HepG2 (cell line): ENCODE results near the gene OR6C65. TPM values are rescaled to one million over a fixed set of nuclear protein-coding genes. Genes with fewer than 3 reads are reported as not detected.

Source experiments
- ATAC-seq: fragments of 200-7000 bp; cut with Tn5 transposase; 3 replicates; pipeline ENCODE4 v1.9.1; 2020; ENCODE audit warnings: mild to moderate bottlenecking, moderate library complexity
- BruUV-seq: library from RNA; stranded (reverse); fragments of 400-500 nt; replicated peaks from 2 replicates; lab custom pipeline; 2021; lab: Mats Ljungman, UMichigan
- CTCF ChIA-PET: fragments of 300-600 bp; formaldehyde crosslinking; extraction: SDS; loops from one replicate; lab custom pipeline; 2021; ENCODE audit warnings: low total read pairs, inconsistent platforms, low intra/inter-chr PET ratio; lab: Yijun Ruan, JAX
- POLR2A ChIA-PET: fragments of 350-600 bp; sonication (Branson Sonifier 250); formaldehyde crosslinking; loops from one replicate; lab custom pipeline; 2020; ENCODE audit warnings: antibody characterized with exemption, inconsistent platforms; lab: Yijun Ruan, JAX
- DNase-seq: peaks from one replicate; pipeline ENCODE4 v3.0.0-alpha.2; 2015; ENCODE audit warnings: low spot score
- FAIRE-seq: peaks from 3 replicates; lab custom pipeline; 2011; peaks lifted over from hg19 to GRCh38; lab: Jason Lieb, UNC
- H2AFZ ChIP-seq: one replicate; pipeline ENCODE4 v1.6.1; 2011; ENCODE audit warnings: low read length, inconsistent platforms
- H3K27ac ChIP-seq: fragments of 300-600 bp; 3 replicates; pipeline ENCODE4 v1.8.0; 2011; ENCODE audit warnings: mixed run types, mild to moderate bottlenecking, mixed read lengths, low read length, inconsistent platforms; ENCODE audit not compliant: insufficient read depth; ENCODE audit errors: extremely low read length
- H3K27me3 ChIP-seq, 2 experiments: fragments of 200-600 bp in 1 of 2; 2 replicates in 1 of 2; 3 replicates in 1 of 2; pipeline versions ENCODE4 v1.6.0 to v1.8.0; 2011; ENCODE audit warnings: low read length in 2 of 2, mild to moderate bottlenecking in 2 of 2, moderate library complexity in 2 of 2, inconsistent platforms in 1 of 2; ENCODE audit not compliant: insufficient read depth in 2 of 2, control insufficient read depth in 1 of 2
- H3K36me3 ChIP-seq, 2 experiments: fragments of 200-600 bp in 1 of 2; replicated peaks in 1 of 2; 2 replicates in 1 of 2; 3 replicates in 1 of 2; pipeline versions ENCODE4 v1.5.1 to v1.8.0; 2011; ENCODE audit warnings: low read length in 2 of 2, inconsistent platforms in 1 of 2; ENCODE audit not compliant: insufficient read depth in 2 of 2, control insufficient read depth in 1 of 2
- H3K4me1 ChIP-seq: 2 replicates; pipeline ENCODE4 v1.5.1; 2012; ENCODE audit warnings: low read length, inconsistent platforms; ENCODE audit not compliant: insufficient read depth
- H3K4me2 ChIP-seq: 2 replicates; pipeline ENCODE4 v1.6.0; 2011; ENCODE audit warnings: low read depth, low read length, inconsistent platforms
- H3K4me3 ChIP-seq, 3 experiments: fragments of 200-600 bp in 1 of 3; sonication (generic), shearing (Covaris generic) in 1 of 3; replicated peaks in 1 of 3; 2 replicates each; pipeline ENCODE4 v1.5.1; 2011 to 2016; ENCODE audit warnings: low read length in 3 of 3, inconsistent platforms in 2 of 3, low read depth in 2 of 3, mild to moderate bottlenecking in 2 of 3, control low read depth in 1 of 3, mixed read lengths in 1 of 3; ENCODE audit not compliant: insufficient read depth in 1 of 3
- H3K79me2 ChIP-seq: one replicate; pipeline ENCODE4 v1.6.1; 2011; ENCODE audit warnings: low read length, inconsistent platforms; ENCODE audit not compliant: insufficient read depth
- H3K9ac ChIP-seq: 2 replicates; pipeline ENCODE4 v1.6.0; 2011; ENCODE audit warnings: mild to moderate bottlenecking, low read depth, low read length, inconsistent platforms; ENCODE audit not compliant: insufficient read depth
- H3K9me3 ChIP-seq: 2 replicates; pipeline ENCODE4 v1.5.1; 2012; ENCODE audit warnings: mild to moderate bottlenecking, low read length
- H4K20me1 ChIP-seq: 2 replicates; pipeline ENCODE4 v1.6.0; 2011; ENCODE audit warnings: inconsistent platforms, mild to moderate bottlenecking, low read length, moderate library complexity; ENCODE audit not compliant: insufficient read depth
- BATF2 ChIP-seq: sonication (generic); formaldehyde crosslinking; IDR thresholded peaks from 2 replicates; pipeline ENCODE4 v1.8.0; 2022; ENCODE audit warnings: mild to moderate bottlenecking, missing genetic modification reagents, moderate library complexity
- CSRNP1 ChIP-seq: sonication (generic); formaldehyde crosslinking; IDR thresholded peaks from 2 replicates; pipeline ENCODE4 v1.8.1; 2023; ENCODE audit warnings: mild to moderate bottlenecking, missing genetic modification reagents
- HMG20A ChIP-seq: IDR thresholded peaks from 2 replicates; pipeline ENCODE4 v1.6.1; 2016; ENCODE audit warnings: borderline replicate concordance
- KLF6 ChIP-seq: IDR thresholded peaks from 2 replicates; pipeline ENCODE4 v1.8.0; 2016; ENCODE audit warnings: missing biosample characterization, missing genetic modification reagents
- SKI ChIP-seq: fragments of 450-650 bp; IDR thresholded peaks from one replicate; pipeline ENCODE4 v1.6.1; 2018; ENCODE audit warnings: mild to moderate bottlenecking; ENCODE audit not compliant: partially characterized antibody
- THAP11 ChIP-seq: IDR thresholded peaks from 2 replicates; pipeline ENCODE4 v1.6.1; 2016; ENCODE audit warnings: missing biosample characterization, missing genetic modification reagents
- ZBED4 ChIP-seq: sonication (generic); formaldehyde crosslinking; IDR thresholded peaks from 2 replicates; pipeline ENCODE4 v1.4.0; 2020; ENCODE audit warnings: missing genetic modification reagents, borderline replicate concordance
- ZBTB7B ChIP-seq: sonication (generic); formaldehyde crosslinking; IDR thresholded peaks from 2 replicates; pipeline ENCODE4 v1.4.0; 2020; ENCODE audit warnings: missing genetic modification reagents
- ZNF207 ChIP-seq: fragments of 450-650 bp; IDR thresholded peaks from 2 replicates; pipeline ENCODE4 v1.6.1; 2016; ENCODE audit warnings: antibody characterized with exemption, borderline replicate concordance
- ZNF232 ChIP-seq: sonication (generic); formaldehyde crosslinking; IDR thresholded peaks from 2 replicates; pipeline ENCODE4 v1.4.0; 2020; ENCODE audit warnings: missing genetic modification reagents, borderline replicate concordance
- ZNF558 ChIP-seq: sonication (generic); formaldehyde crosslinking; IDR thresholded peaks from 2 replicates; pipeline ENCODE4 v1.9.0; 2022; ENCODE audit warnings: mild to moderate bottlenecking, missing genetic modification reagents, borderline replicate concordance
- ZNF782 ChIP-seq: sonication (generic); formaldehyde crosslinking; IDR thresholded peaks from 2 replicates; pipeline ENCODE4 v1.4.0; 2020; ENCODE audit warnings: missing genetic modification reagents, mild to moderate bottlenecking, borderline replicate concordance
- WGBS: methylation state at CpG from one replicate; pipeline ENCODE4 v1.1.6; 2017; ENCODE audit warnings: low lambda C conversion rate; 5-methylcytosine and 5-hydroxymethylcytosine counted together
- in situ Hi-C: cut with HindIII; loops from 2 replicates; pipeline ENCODE4 v1.10.0; 2017; ENCODE audit warnings: low pct_unique_long_range_greater_than_20kb; ENCODE audit not compliant: extremely low pct_ligation_motif_present
- intact Hi-C: fragments of 100-400 bp; cut with micrococcal nuclease; formaldehyde crosslinking; loops from one replicate; pipeline ENCODE4 v1.10.0; 2022; ENCODE audit not compliant: unreplicated experiment
- polyA plus RNA-seq, 8 experiments: library from polyadenylated mRNA; depleted of rRNA in 3 of 8; stranded (reverse) in 7 of 8; unstranded in 1 of 8; fragments of >200 nt; fragmentation: Illumina TruSeq in 4 of 8; extraction: Trizol in 4 of 8; gene quantifications; 2 replicates each; pipeline versions ENCODE4 v1.2.1 to v1.2.3, GENCODE V29; 2011 to 2016; ENCODE audit warnings: low read depth in 4 of 8, missing spikeins in 1 of 8, mixed read lengths in 1 of 8; ENCODE audit not compliant: insufficient read depth in 1 of 8
- total RNA-seq, 5 experiments: library from RNA; depleted of rRNA; stranded (reverse); fragments of >200 nt; fragmentation: Illumina TruSeq; extraction: Trizol; gene quantifications; 2 replicates each; pipeline ENCODE4 v1.2.3, GENCODE V29; 2016; ENCODE audit warnings: low read depth in 1 of 5
- TF ChIP-seq, protein P1 (sequence below): sonication (generic); formaldehyde crosslinking; IDR thresholded peaks from 2 replicates; pipeline ENCODE4 v1.8.0; 2022; ENCODE audit warnings: mild to moderate bottlenecking, missing genetic modification reagents; ENCODE audit not compliant: insufficient replicate concordance
- TF ChIP-seq, protein P2 (sequence below): sonication (generic); formaldehyde crosslinking; IDR thresholded peaks from 2 replicates; pipeline ENCODE4 v1.5.0; 2020; ENCODE audit warnings: missing genetic modification reagents

The OR6C65 gene
- total and polyA plus RNA-seq, 2 of the 13 experiments (the other 11 are each of a cell fraction or from before 2014, with no cell fraction given) = not detected

DNA sequence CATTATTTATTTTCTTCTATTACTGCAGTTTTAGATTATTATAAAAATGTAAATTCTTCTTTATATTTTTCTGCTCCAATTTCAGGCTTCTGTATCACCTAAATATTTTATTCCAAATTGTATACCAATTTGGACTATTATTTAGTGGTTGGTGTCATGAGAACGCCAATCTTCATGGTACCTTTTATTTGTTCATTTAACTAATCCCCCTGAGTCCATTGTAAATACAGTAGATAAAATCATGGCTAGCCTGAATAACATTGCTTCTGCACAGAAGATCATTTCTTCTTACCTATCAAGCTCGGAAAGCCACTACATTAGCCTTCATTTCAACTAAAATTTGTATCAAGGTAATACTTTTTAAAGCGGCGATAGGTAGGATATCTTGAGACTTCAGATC is 37.7 kb upstream of the OR6C65 start, which contains the start of gene OR6C75 (continued):
- TF ChIP-seq, protein P1, sequence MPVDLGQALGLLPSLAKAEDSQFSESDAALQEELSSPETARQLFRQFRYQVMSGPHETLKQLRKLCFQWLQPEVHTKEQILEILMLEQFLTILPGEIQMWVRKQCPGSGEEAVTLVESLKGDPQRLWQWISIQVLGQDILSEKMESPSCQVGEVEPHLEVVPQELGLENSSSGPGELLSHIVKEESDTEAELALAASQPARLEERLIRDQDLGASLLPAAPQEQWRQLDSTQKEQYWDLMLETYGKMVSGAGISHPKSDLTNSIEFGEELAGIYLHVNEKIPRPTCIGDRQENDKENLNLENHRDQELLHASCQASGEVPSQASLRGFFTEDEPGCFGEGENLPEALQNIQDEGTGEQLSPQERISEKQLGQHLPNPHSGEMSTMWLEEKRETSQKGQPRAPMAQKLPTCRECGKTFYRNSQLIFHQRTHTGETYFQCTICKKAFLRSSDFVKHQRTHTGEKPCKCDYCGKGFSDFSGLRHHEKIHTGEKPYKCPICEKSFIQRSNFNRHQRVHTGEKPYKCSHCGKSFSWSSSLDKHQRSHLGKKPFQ (CRISPR knock-in tag) = no peak

DNA sequence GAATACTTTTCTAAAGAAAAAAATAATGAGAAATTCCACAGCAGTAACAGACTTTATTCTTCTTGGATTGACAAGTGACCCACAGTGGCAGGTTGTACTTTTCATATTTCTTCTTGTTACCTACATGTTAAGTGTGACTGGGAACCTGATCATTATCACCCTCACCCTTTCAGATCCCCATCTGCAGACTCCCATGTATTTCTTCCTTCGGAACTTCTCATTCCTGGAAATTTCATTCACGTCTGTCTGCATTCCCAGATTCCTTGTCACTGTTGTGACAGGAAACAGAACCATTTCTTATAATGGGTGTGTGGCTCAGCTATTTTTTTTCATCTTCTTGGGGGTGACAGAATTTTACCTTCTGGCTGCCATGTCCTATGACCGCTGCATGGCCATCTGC is 35.2 kb upstream of the OR6C65 start:
- no peaks in the 10 kb centered on the region for H3K27me3 ChIP-seq
- no peak for TF ChIP-seq CSRNP1 (CRISPR knock-in tag)
- TF ChIP-seq KLF6 (CRISPR knock-in tag) = no peak
- no peak for TF ChIP-seq ZNF207
- no peak for TF ChIP-seq ZNF232 (CRISPR knock-in tag)
- no peak for TF ChIP-seq ZNF558 (CRISPR knock-in tag)
- no peak for TF ChIP-seq ZBTB7B (CRISPR knock-in tag)
- no peak for TF ChIP-seq ZBED4
- TF ChIP-seq, protein P2, sequence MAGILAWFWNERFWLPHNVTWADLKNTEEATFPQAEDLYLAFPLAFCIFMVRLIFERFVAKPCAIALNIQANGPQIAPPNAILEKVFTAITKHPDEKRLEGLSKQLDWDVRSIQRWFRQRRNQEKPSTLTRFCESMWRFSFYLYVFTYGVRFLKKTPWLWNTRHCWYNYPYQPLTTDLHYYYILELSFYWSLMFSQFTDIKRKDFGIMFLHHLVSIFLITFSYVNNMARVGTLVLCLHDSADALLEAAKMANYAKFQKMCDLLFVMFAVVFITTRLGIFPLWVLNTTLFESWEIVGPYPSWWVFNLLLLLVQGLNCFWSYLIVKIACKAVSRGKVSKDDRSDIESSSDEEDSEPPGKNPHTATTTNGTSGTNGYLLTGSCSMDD (CRISPR knock-in tag) = no peak
- no peak for TF ChIP-seq HMG20A (CRISPR knock-in tag)
- no peak for TF ChIP-seq ZNF782
- TF ChIP-seq THAP11 (CRISPR knock-in tag) = no peak
- TF ChIP-seq BATF2 = no peak
- TF ChIP-seq SKI = no peak
- TF ChIP-seq, all 625 proteins: peak for 0
- Histone ChIP-seq H3K4me2 (no peak overlapping the region), H3K9ac (no peak overlapping the region), H3K4me3 (no peak overlapping the region), H3K9me3 (no peaks in the 10 kb centered on the region), H2AFZ (no peak overlapping the region), H4K20me1 (no peaks in the 10 kb centered on the region), H3K27ac (no peak overlapping the region), H3K36me3 (no peaks in the 10 kb centered on the region), H3K4me1 (no peaks in the 10 kb centered on the region), H3K79me2 (no peaks in the 10 kb centered on the region)
- no TSS peak for BruUV-seq
- in situ Hi-C loops (no loop called here), intact Hi-C loops (no loop called here)
- WGBS = 16% methylated on average over 3 of the region's 3 CpGs
- ChIA-PET CTCF (no interaction called here), POLR2A (no interaction called here)
- DNase-seq (no peak), FAIRE-seq (no peak), ATAC-seq (no peak)
